HUES64 (cell line): ENCODE measurements around the gene TPGS1.
"Not testable (repeated sequence)": the region's sequence is repeated elsewhere in the genome, so short reads cannot be mapped to it uniquely, and the experiment has no call there.

Experiments
- H3K27ac ChIP-seq: 2 replicates; pipeline ENCODE4 v1.7.0; 2013; ENCODE audit warnings: low read depth, low read length, inconsistent platforms
- H3K27me3 ChIP-seq: 2 replicates; pipeline ENCODE4 v1.6.1; 2013; ENCODE audit warnings: mild to moderate bottlenecking, low read length; ENCODE audit not compliant: insufficient read depth
- H3K36me3 ChIP-seq: 2 replicates; pipeline ENCODE4 v1.6.1; 2013; ENCODE audit warnings: mild to moderate bottlenecking, low read length; ENCODE audit not compliant: insufficient read depth
- H3K4me1 ChIP-seq: 2 replicates; pipeline ENCODE4 v1.6.1; 2013; ENCODE audit warnings: mild to moderate bottlenecking, low read length, moderate library complexity; ENCODE audit not compliant: insufficient read depth
- H3K4me3 ChIP-seq: 2 replicates; pipeline ENCODE4 v1.5.1; 2013; ENCODE audit warnings: mild to moderate bottlenecking, low read length, moderate library complexity
- H3K9ac ChIP-seq: 2 replicates; pipeline ENCODE4 v1.6.1; 2013; ENCODE audit warnings: mild to moderate bottlenecking, low read depth, low read length
- H3K9me3 ChIP-seq: 2 replicates; pipeline ENCODE4 v1.6.1; 2013; ENCODE audit warnings: low read depth, low read length; ENCODE audit not compliant: insufficient read depth
- WGBS: fragments of 150-250, 120-280 bp; methylation state at CpG from one replicate; pipeline ENCODE4 v1.1.7; 2013; ENCODE audit warnings: missing lambda C conversion rate; 5-methylcytosine and 5-hydroxymethylcytosine counted together

Gene TPGS1

DNA sequence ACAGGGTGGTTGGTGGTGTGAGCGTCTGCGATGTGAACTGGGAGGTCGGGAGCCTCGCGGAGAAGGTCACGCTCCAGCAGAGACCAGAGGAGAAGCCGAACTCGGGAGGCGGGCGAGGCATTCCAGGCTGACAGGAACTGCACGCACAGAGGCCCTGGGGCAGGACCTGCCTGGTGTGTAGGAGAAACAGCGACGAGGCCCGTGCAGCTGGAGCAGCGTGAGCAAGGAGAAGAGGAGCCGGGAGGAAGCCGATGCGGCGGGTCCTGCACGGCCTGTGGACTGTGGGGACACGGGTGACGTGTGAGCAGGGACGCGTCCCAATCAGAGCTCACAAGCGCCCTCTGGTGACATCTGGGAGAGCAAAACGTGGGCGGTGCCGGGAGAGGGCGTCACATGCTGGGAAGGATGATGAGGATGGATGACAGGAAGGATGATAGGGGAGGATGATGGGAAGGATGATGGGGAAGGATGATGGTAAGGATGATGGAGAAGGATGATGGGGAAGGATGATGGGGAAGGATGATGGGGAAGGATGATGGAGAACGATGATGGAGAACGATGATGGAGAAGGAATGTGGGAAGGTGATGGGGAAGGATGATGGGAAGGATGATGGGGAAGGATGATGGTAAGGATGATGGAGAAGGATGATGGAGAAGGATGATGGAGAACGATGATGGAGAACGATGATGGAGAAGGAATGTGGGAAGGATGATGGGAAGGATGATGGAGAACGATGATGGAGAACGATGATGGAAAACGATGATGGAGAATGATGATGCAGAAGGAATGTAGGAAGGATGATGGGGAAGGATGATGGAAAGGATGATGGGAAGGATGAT lies 27.1 kb upstream of the TPGS1 start:
- Histone ChIP-seq H3K9ac (no peak overlapping the region), H3K27ac (no peak overlapping the region), H3K9me3 (peaks cover 11% of the 10 kb centered on the region; the same call in 1 of the 2 replicates), H3K36me3 (no peaks in the 10 kb centered on the region), H3K27me3 (peaks cover 4% of the 10 kb centered on the region; the same call in 1 of the 2 replicates), H3K4me1 (no peaks in the 10 kb centered on the region; the same call in 1 of the 2 replicates), H3K4me3 (no peak overlapping the region)
- 34% methylated on average over 36 of the region's 36 CpGs for WGBS

- not testable (repeated sequence) for H3K4me3 ChIP-seq, H3K36me3 ChIP-seq, H3K9ac ChIP-seq, H3K4me1 ChIP-seq, H3K27me3 ChIP-seq, H3K27ac ChIP-seq
- H3K9me3 ChIP-seq: peaks cover 11% of the 10 kb centered on the region; the same call in 1 of the 2 replicates
- 86% methylated on average over 3 of the region's 3 CpGs for WGBS
Measured at GRCh38 chr19:481100-481499, 26.2 kb upstream of the TPGS1 start.

GRCh38 chr19:482186-483041 lies 24.9 kb upstream of the TPGS1 start:
- H3K9me3 ChIP-seq: peaks cover 11% of the 10 kb centered on the region; the same call in 1 of the 2 replicates
- H3K27me3 ChIP-seq: peaks cover 8% of the 10 kb centered on the region; the same call in 1 of the 2 replicates
- no peak overlapping the region for H3K4me3 ChIP-seq
- no peak overlapping the region for H3K9ac ChIP-seq
- no peaks in the 10 kb centered on the region for H3K36me3 ChIP-seq
- peaks cover 5% of the 10 kb centered on the region for H3K4me1 ChIP-seq
- H3K27ac ChIP-seq: no peak overlapping the region
- WGBS: 55% methylated on average over 20 of the region's 20 CpGs

GRCh38 chr19:483332-484072 lies 23.8 kb upstream of the TPGS1 start:
- Histone ChIP-seq H3K27ac (no peak overlapping the region), H3K9ac (no peak overlapping the region), H3K9me3 (peaks cover 11% of the 10 kb centered on the region; the same call in 1 of the 2 replicates), H3K36me3 (no peaks in the 10 kb centered on the region), H3K4me3 (no peak overlapping the region), H3K4me1 (peaks cover 5% of the 10 kb centered on the region), H3K27me3 (peaks cover 8% of the 10 kb centered on the region; the same call in 1 of the 2 replicates)
- WGBS: 79% methylated on average over 21 of the region's 21 CpGs

DNA sequence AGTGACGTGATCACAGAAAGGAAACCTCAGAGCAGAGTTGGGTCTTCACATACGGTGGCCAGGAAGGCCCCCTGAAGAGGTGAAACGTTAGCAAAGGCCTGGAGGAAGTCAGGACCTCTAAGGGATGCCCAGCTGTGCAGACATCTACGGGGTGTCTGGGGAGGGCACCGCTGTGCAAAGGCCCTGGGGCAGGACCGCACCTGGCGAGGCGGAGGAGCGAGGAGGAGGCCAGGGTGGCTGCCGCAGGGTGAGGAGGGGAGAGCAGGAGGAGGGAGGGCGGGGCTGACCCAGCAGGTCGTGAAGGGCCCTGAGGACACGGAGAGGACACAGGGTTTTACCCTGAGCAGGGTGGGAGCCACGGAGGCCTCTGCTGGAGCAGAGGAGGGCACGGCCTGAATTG lies 22.8 kb upstream of the TPGS1 start:
- Histone ChIP-seq H3K4me1 (peaks cover 5% of the 10 kb centered on the region; the same call in 1 of the 2 replicates), H3K4me3 (no peak overlapping the region), H3K27ac (no peak overlapping the region), H3K27me3 (peaks cover 8% of the 10 kb centered on the region; the same call in 1 of the 2 replicates), H3K9ac (no peak overlapping the region), H3K36me3 (no peaks in the 10 kb centered on the region), H3K9me3 (peaks cover 11% of the 10 kb centered on the region; the same call in 1 of the 2 replicates)
- WGBS: 70% methylated on average over 15 of the region's 15 CpGs

GRCh38 chr19:485077-485476 lies 22.2 kb upstream of the TPGS1 start:
- Histone ChIP-seq H3K4me1 (peaks cover 5% of the 10 kb centered on the region; the same call in 1 of the 2 replicates), H3K27ac (no peak overlapping the region), H3K9ac (peak overlapping the region; percentile 38; the same call in 1 of the 2 replicates), H3K4me3 (peak overlapping the region; percentile 18; the same call in 1 of the 2 replicates), H3K9me3 (peaks cover 11% of the 10 kb centered on the region; the same call in 1 of the 2 replicates), H3K36me3 (no peaks in the 10 kb centered on the region), H3K27me3 (peaks cover 8% of the 10 kb centered on the region; the same call in 1 of the 2 replicates)
- 82% methylated on average over 22 of the region's 22 CpGs for WGBS

DNA sequence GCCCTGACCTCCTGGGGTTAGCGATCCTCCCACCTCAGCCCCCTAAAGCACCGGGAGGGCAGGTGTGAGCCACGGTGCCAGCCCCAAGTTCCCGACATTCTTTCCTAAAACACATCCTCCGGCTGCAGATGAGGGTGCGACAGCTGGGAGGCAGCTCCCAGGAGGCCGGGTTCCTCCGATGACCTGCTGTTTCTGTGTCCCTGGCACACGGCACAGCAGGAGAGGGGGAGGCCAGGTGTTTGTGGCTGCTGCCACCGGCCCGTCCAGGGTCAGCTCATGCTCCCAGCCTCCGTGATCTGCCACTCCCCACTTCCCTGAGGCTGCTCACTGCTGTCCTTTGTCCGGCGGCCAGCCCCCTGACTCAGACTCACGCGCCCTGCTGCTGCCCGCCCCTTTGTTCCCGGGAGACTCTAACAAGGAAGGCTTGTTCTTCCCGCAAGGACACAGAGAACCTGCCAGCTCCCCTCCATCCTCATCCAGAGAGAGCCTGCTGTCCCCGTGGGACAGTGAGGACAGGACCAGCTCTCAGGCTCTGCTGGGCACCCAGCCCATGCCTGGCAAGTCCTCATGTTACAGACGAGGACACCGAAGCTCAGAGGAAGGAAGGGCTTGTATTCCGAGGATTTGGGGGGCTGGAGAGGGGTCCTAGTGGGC lies 21.6 kb upstream of the TPGS1 start:
- Histone ChIP-seq H3K27ac (peak overlapping the region; percentile 47; the same call in 1 of the 2 replicates), H3K9me3 (peaks cover 8% of the 10 kb centered on the region; the same call in 1 of the 2 replicates), H3K4me3 (peak overlapping the region; percentile 23), H3K27me3 (peaks cover 8% of the 10 kb centered on the region; the same call in 1 of the 2 replicates), H3K9ac (peak overlapping the region; percentile 38), H3K36me3 (no peaks in the 10 kb centered on the region), H3K4me1 (peaks cover 5% of the 10 kb centered on the region; the same call in 1 of the 2 replicates)
- 14% methylated on average over 23 of the region's 23 CpGs for WGBS

DNA sequence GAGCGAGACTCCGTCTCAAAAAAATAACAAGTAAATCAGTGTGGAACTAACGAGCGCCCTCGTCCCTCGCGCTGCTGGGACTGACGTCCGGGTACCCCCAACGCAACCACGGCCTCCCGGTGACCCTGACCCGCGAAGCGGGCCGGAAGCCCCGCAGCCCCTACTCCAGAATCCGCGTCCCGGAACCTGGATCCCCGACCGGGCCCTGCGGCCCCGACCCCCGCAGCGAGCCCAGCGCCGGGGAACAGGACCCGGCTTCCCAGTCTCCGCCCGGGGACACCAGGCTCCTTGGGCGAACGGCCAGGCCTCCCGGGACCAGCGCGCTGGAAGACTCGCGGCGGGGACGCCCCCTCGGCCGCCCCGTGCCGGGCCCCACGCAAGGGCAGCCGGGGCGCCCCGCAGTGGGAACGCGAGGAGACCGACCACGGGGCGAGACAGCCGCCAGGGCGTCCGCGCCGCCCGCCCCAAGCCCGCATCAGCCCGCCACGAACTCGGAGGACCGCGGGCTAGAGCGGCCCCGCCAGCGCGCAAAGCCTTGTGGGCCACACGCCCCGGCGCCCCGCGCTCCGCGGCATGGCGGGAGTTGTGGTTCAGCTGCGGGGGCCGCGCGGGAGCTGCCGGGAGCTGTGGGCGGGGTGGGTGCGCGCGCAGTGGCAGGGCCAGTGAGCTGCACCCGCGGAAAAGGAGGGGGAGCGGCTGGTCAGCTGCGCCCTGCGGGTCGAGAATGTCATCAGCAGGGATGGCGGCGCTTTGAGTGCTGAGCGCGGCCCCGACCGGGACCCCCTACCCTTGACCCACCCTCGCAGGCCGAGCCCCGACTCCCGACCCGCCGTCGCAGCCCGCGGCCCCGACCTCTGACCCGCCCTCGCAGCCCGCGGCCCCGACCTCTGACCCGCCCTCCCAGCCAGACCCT lies 18.5 kb upstream of the TPGS1 start:
- H3K27me3 ChIP-seq: peaks cover 8% of the 10 kb centered on the region; the same call in 1 of the 2 replicates
- no peaks in the 10 kb centered on the region for H3K9me3 ChIP-seq
- no peaks in the 10 kb centered on the region for H3K36me3 ChIP-seq
- H3K4me3 ChIP-seq: peak overlapping the region; percentile 94
- peaks cover 5% of the 10 kb centered on the region; the same call in 1 of the 2 replicates for H3K4me1 ChIP-seq
- H3K27ac ChIP-seq: peak overlapping the region; percentile 90
- under 1% methylated on average over 114 of the region's 114 CpGs for WGBS
- H3K9ac ChIP-seq: peak overlapping the region; percentile 94

- no peaks in the 10 kb centered on the region for H3K9me3 ChIP-seq
- peaks cover 5% of the 10 kb centered on the region; the same call in 1 of the 2 replicates for H3K4me1 ChIP-seq
- WGBS: 22% methylated on average over 61 of the region's 61 CpGs
- H3K36me3 ChIP-seq: no peaks in the 10 kb centered on the region
- peak overlapping the region; percentile 49; the same call in 1 of the 2 replicates for H3K27ac ChIP-seq
- peaks cover 8% of the 10 kb centered on the region; the same call in 1 of the 2 replicates for H3K27me3 ChIP-seq
- H3K4me3 ChIP-seq: peak overlapping the region; percentile 94
- peak overlapping the region; percentile 74 for H3K9ac ChIP-seq
Measured at GRCh38 chr19:489418-490196, 17.7 kb upstream of the TPGS1 start.
